HG03432 (cell line): ENCODE measurements around the gene MYO18B.
"Not testable (repeated sequence)": the region's sequence is repeated elsewhere in the genome, so short reads cannot be mapped to it uniquely, and the experiment has no call there.

ENCODE experiments used
- ATAC-seq: cut with Tn5 transposase; IDR thresholded peaks from one replicate; pipeline ENCODE4 v1.9.1; 2021; ENCODE audit warnings: mild to moderate bottlenecking, moderate library complexity; ENCODE audit not compliant: unreplicated experiment

The MYO18B gene

GRCh38 chr22:25741692-25742626 is at the start of gene MYO18B:
TSS of gene MYO18B (plus strand) at chr22:25742188. CDS start at chr22:25761093, 18,905 bp downstream.
- no peak for ATAC-seq

- no peak for ATAC-seq
These were observed 49.4 kb upstream of the MYO18B start for GRCh38 chr22:25692397-25693267.

DNA sequence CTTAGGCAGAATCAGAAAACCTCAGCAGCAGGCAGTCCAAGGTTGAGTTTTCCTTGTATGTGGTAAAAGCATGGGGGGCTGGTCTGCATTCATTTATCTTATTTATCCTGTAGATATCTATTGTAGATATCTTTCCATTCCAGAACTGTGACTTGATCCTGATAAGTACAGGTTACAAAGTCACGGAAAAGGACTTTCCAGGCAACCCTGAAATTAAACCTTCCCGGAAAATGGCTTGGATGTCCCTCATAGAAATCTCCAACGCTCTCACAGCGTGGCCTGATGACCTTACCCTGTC is 48.8 kb upstream of the MYO18B start:
- no peak for ATAC-seq

GRCh38 chr22:25694196-25694907 is 47.6 kb upstream of the MYO18B start:
- no peak for ATAC-seq

DNA sequence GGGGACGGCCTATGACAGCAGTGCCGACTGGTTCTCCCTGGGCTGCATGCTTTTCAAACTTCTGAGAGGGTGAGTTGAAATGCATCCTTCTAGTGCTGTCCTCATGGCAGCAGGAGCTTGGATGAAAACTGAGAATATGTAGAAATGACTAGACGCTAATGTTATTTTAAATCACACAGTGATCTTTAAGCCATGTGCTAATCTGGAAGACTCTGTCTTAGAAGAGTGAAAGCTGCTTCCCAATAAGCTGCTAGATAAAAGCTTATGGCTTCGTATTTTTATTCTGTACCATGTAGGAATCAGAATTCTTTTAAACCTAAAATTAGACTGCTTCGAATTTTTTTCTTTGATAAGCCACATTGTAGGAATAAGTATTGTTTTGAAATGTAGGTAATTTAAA is 46.8 kb upstream of the MYO18B start:
- no peak for ATAC-seq

DNA sequence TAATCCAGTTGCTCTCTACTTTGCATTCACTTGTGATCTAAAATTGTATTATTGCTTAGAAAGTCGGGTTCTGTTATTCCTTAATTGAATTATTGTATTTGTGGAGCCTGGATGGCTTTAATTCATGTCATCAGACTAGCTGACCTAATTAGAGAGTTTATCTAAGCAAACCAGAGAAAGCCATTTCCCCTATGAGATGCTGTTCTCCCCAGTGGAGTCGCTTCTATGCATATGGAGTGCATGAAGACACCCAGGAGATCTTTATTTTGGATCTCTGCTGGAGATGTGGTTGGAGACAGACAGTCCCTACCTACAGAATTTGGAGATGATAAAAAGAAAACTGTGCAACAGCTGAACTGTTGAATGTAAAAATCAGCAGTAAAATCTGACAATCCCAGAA is 45.2 kb upstream of the MYO18B start:
- ATAC-seq = no peak

GRCh38 chr22:25697181-25697664 is 44.8 kb upstream of the MYO18B start:
- ATAC-seq = no peak

- no peak for ATAC-seq
These were observed 44.0 kb upstream of the MYO18B start for GRCh38 chr22:25697978-25698377.

DNA sequence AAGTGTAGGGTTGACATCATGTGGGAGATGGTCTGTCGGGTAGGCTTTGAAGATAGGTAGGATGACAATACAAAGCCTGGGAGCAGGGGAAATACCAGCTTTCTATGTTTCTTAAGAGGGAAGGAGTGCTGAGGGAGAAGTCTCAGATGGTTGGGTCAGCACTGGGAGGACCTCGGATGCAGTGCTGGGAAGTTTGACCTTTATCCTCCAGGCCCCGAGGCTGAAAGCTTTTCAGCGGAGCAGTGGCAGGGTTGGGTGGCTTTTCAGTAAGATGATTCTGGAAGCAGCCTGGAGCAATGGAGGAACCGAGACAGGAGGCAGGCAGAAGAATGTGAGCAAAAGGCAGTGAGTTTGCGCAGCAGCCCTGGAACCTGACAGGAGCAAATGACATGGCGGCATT is 43.5 kb upstream of the MYO18B start:
- no peak for ATAC-seq

- ATAC-seq = no peak
These were observed 43.0 kb upstream of the MYO18B start for GRCh38 chr22:25698978-25699377.

- no peak for ATAC-seq
These were observed 40.8 kb upstream of the MYO18B start for GRCh38 chr22:25701056-25701780.

- no peak for ATAC-seq
These were observed 39.9 kb upstream of the MYO18B start for GRCh38 chr22:25702040-25702439.

- no peak for ATAC-seq
These were observed 39.3 kb upstream of the MYO18B start for GRCh38 chr22:25702571-25703167.

GRCh38 chr22:25704701-25705100 is 37.3 kb upstream of the MYO18B start:
- no peak for ATAC-seq

- ATAC-seq = no peak
These were observed 35.8 kb upstream of the MYO18B start for GRCh38 chr22:25706197-25706596.

DNA sequence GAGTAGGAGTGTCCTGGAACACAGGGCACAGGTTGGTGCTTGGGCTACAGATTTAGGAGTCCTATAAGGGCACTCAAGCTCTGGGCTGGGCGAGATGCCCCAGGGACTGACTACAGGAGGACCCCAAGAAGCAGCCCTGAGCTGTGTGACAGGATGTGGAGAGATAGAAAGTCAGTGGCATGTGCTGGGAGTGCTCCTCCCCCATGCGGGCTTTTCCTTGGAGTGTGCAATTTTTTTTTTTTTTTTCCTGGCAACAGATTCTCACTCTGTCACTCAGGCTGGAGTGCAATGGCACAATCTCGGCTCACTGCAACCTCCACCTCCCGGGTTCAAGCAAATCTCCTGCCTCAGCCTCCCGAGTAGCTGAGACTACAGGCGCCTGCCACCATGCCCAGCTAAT is 33.6 kb upstream of the MYO18B start:
- ATAC-seq = not testable (repeated sequence)

- no peak for ATAC-seq
These were observed 32.2 kb upstream of the MYO18B start for GRCh38 chr22:25709758-25710157.

GRCh38 chr22:25710501-25710900 is 31.5 kb upstream of the MYO18B start:
- no peak for ATAC-seq

GRCh38 chr22:25711491-25711890 is 30.5 kb upstream of the MYO18B start:
- no peak for ATAC-seq
